GM04503 (cell line): Measurements from ENCODE around the gene PTGIS.
"Not testable (repeated sequence)": the region's sequence is repeated elsewhere in the genome, so short reads cannot be mapped to it uniquely, and the experiment has no call there.

Experiments
- DNase-seq: peaks from one replicate; pipeline ENCODE4 v3.0.0-alpha.2; 2012; ENCODE audit warnings: low read depth

PTGIS gene

DNA sequence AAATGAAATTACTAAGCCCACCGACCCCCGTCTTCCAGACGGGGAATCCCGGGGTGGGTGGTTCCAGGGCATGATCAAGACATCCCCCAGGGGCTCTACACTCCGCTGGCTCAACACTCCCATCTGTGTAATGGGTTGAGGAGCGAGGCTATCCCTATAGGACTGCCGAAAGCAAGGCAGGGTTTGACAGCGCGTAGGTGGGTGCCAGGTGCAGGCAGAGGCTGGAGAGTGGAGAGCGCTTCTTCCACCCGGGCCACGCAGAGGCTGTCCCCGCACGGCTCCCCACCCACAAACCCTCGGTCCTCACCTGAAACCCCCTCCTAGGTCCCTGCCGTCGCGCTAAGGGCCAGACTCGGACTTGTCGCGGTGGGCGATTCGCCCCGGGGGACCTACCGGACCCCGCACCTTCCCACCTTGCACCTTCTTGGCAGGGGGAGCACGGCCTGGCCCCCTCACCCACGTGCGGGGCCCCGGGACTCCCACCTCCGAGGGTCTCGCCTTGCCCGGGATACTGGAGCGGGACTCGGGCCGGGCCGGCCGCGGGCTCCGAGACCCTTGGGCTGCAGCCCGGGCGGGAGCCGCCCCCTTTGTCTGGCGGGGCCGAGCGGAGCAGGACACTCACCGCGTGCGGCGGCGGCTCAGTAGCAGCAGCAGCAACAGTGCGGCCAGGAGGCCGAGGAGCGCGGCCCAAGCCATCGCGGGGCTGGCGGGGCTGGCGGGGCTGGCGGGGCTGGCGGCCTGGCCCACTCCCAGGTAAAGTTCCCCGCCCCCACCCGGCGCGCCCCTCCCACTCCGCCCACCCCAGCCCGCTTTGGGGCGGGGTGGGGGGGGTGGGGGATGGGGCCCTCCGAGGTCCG is at the start of gene PTGIS:
PTGIS (minus strand) TSS at position 717 of the 857 bp plus-strand sequence; CDS start at position 696, 21 bp downstream.
- DNase-seq, result no peak

DNA sequence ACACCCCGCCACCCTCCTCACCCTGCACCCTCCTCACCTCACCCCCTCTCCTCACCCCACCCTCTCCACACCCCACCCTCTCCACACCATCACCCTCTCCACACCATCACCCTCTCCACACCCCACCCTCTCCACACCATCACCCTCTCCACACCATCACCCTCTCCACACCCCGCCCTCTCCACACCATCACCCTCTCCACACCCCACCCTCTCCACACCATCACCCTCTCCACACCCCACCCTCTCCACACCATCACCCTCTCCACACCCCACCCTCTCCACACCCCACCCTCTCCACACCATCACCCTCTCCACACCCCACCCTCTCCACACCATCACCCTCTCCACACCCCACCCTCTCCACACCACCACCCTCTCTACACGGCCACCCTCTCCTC is 49.5 kb upstream of the PTGIS start:
- not testable (repeated sequence) for DNase-seq

- no peak for DNase-seq
Observed at GRCh38 chr20:49616154-49617007, 48.4 kb upstream of the PTGIS start.

DNA sequence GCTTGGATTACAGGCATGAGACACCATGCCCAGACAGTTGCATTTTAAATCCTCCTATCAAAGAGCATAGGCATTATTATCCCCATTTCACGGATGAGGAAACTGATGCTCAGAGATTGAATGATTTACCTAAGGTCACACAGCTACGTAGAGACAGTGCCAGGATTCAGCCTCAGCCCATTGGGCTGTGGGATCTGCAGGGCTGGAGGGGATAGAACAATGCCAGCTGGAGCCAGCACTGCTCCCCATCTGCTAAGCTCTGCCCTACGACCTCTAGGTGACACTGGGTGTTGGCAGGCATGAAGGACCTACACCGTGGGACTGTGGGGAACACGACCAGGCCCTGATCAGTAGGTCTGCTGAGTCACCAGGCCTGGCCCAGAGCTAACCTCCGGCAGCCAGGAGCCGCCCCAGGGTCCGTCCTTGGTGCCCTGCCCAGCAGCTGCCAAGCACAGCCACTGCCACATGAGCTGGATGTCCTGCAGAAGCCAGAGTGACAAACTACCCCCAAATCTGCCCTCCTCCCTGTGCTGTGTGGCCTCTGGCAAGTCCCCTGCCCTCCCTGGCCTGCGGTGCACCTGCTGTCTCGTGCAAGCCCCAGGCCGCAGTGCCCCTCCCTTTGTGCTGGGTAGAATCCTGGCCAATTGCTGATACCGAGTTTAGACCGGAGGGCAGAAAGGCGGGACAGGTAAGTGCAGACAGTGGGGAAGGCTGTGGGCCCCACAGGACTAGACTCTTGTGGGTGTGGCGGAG is 47.6 kb upstream of the PTGIS start:
- no peak for DNase-seq

GRCh38 chr20:49615051-49615400 is 47.1 kb upstream of the PTGIS start:
- not testable (repeated sequence) for DNase-seq

DNA sequence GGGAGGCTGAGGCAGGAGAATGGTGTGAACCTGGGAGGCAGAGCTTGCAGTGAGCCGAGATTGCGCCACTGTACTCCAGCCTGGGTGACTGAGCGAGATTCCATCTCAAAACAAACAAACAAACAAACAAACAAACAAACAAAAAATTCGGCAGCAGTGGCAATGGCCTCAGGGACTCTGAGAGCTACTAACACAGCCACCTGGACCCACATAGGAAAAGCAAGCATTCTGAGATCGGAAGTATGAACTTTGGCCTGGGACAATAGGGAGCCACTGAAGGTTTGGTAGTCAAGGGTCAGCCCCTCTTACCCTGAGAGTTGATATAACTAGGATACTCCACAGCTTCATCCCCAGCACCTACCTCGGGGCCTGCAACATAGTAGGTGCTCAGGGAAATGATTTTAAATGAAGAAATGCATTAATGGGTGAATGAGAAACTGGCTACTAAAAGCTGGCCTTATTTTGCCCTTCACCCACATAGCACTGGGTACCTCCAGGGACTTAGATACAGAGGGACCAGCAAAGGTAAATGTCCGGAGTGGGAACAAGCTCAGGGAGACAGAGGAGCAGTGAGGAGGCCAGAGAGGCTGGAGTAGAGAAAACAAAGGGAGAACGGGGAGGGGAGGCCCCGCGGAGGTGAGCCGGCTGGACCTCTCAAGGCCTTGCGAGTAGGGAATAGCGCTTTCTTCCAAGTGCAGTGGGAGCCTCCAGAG is 46.6 kb upstream of the PTGIS start:
- no peak for DNase-seq

- DNase-seq, result no peak
Observed at GRCh38 chr20:49612127-49612738, 44.3 kb upstream of the PTGIS start.

- DNase-seq, result not testable (repeated sequence)
Observed at GRCh38 chr20:49611539-49612126, 43.7 kb upstream of the PTGIS start.

GRCh38 chr20:49610691-49611538 is 43.0 kb upstream of the PTGIS start:
- no peak for DNase-seq

DNA sequence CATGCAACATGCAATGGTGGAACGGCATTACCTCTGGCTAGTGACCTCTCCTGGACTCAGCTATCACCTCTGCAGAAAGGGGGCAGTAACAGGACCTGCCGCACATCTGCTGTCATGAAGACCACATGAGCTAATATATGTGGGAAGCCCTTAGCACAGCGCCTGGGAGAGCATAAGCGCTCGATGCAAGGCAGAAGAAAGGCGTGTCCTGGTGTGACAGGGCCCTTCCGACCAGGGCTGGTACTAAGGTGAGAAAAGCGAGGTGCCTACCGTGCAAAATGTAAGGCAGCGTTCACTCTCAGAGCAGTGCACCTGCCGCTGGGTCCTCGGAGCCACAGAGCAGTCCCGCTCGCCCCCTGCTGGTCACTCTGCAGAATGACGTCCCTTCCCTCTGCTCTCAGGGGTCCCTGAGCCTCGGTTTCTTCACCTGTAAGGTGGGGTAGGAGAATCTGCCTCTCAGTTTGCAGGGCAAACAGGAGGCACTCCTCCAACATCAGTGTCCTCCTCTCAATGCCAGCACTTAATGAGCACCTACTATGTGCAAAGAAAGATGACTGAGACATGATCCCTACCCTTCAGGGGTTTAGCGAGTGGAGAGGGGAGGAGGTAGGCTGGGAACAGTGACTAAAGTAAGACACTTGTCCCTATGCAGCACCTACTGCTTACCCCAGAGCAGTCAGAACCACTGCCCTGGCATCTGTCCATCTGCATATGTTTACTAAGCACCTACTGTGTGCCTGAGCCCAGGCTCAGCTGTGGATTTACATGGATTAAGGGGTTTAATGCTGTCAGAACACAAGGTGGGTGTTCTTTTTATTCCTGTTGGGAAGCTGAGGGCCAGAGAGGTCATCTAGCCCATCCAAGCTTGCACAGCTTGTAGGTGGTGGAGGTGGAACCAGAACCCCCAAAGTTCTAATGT is 41.1 kb upstream of the PTGIS start:
- no peak for DNase-seq

GRCh38 chr20:49607568-49607967 is 39.6 kb upstream of the PTGIS start:
- DNase-seq, result no peak

GRCh38 chr20:49603209-49603627 is 35.3 kb upstream of the PTGIS start:
- no peak for DNase-seq

DNA sequence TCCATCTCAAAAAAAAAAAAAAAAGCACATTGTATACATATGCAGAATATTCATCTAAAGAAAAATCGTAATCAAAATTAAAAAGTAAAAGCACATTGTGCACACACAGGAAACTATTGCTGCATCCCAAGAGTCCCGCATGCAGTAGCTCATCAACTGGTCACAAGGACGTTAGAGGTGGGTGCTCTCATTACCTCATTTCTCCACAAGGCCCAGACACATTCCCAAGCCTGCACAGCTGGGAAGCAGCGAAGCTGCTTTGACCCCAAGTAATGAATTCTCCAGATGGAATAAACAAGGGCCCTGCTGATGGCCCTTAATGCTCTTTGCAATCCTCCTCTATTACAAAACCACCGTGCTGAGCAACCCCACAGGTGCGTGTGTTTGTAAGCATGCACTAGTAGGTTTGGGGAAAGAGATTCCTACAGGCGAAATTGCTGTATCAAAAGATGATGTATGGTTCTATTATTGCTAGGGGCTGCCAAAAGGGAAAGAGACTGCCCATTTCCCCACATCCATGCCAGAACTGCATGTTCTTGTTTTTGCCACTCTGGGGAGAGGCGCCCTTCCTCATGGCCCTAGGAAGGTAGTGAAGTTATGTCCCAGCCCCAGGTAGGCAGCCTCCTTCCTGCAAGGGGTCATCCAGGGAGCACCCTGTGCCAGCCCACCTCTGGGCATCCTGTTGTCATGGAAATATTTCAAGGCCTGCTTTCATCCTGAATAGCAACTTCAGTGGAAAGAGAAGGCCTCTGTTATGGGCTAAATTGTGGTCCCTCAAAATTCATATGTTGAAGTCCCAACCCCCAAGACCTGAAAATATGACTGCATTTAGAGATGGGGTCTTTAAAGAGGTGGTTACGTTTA is 34.6 kb upstream of the PTGIS start:
- DNase-seq, result no peak

- no peak for DNase-seq
Observed at GRCh38 chr20:49601153-49601924, 33.4 kb upstream of the PTGIS start.

- no peak for DNase-seq
Observed at GRCh38 chr20:49599746-49600113, 31.8 kb upstream of the PTGIS start.

DNA sequence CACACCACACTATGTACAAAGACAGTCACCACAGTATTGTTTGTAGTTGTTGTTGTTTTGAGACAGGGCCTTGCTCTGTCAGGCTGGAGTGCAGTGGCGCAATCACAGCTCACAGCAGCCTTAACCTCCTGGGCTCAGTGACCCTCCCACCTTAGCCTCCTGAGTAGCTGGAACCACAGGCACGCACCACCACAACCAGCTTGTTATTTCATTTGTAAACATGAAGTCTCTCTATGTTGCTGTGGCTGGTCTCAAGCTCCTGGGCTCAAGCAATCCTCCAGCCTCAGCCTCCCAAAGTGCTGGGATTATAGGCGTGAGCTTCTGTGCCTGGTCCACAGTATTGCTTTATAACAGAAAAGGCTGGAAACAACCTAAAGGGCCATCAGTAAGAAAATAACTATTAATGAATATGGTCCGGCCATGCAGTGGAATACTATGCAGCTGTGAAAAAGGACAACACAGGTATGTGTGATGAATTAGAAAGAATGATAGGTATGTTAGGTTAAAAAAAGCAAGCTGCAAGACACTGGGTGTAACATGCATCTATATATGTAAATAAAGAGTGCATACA is 30.0 kb upstream of the PTGIS start:
- no peak for DNase-seq
